Neural progenitor cell (in vitro differentiated cells): Measurements from ENCODE around the gene KCNJ14. TPM values are rescaled to one million over a fixed set of nuclear protein-coding genes. Genes with fewer than 3 reads are reported as not detected.

Experiments used
- DNase-seq: peaks from one replicate; pipeline ENCODE4 v3.0.0-alpha.2; 2016; ENCODE audit warnings: low spot score
- H2AFZ ChIP-seq: fragments of 200-600 bp; sonication (generic); replicated peaks from 2 replicates; pipeline ENCODE4 v1.6.1; 2016; ENCODE audit warnings: antibody characterized with exemption
- H3F3A ChIP-seq: fragments of 200-600 bp; sonication (generic); 2 replicates; pipeline ENCODE4 v1.6.1; 2016; ENCODE audit warnings: antibody characterized with exemption, low read depth
- H3K27ac ChIP-seq: fragments of 200-600 bp; sonication (generic); 2 replicates; pipeline ENCODE4 v1.5.1; 2016; ENCODE audit warnings: mild to moderate bottlenecking
- H3K27me3 ChIP-seq: fragments of 200-600 bp; sonication (generic); 2 replicates; pipeline ENCODE4 v1.6.1; 2016; ENCODE audit warnings: mild to moderate bottlenecking, moderate library complexity
- H3K36me3 ChIP-seq: fragments of 200-600 bp; sonication (generic); 2 replicates; pipeline ENCODE4 v1.5.1; 2016
- H3K4me1 ChIP-seq: fragments of 200-600 bp; sonication (generic); 2 replicates; pipeline ENCODE4 v1.6.1; 2016; ENCODE audit warnings: mixed run types
- H3K4me2 ChIP-seq: fragments of 200-600 bp; sonication (generic); 2 replicates; pipeline ENCODE4 v1.6.1; 2016
- H3K4me3 ChIP-seq: fragments of 200-600 bp; sonication (generic); 2 replicates; pipeline ENCODE4 v1.5.1; 2016
- H3K79me2 ChIP-seq: fragments of 200-600 bp; sonication (generic); 2 replicates; pipeline ENCODE4 v1.6.1; 2016; ENCODE audit warnings: low read depth
- H3K9ac ChIP-seq: fragments of 200-600 bp; sonication (generic); 2 replicates; pipeline ENCODE4 v1.6.1; 2016
- H3K9me3 ChIP-seq: fragments of 200-600 bp; sonication (generic); 2 replicates; pipeline ENCODE4 v1.5.1; 2016; ENCODE audit warnings: low read depth
- H4K20me1 ChIP-seq: fragments of 200-600 bp; sonication (generic); 2 replicates; pipeline ENCODE4 v1.6.1; 2016; ENCODE audit warnings: low read depth
- H3K27ac Mint-ChIP-seq: 3 replicates; pipeline ENCODE4 v1.8.0; 2021; ENCODE audit warnings: mixed read lengths
- H3K27me3 Mint-ChIP-seq: 2 replicates; pipeline ENCODE4 v1.8.0; 2022; ENCODE audit warnings: low read depth, mild to moderate bottlenecking, inconsistent platforms, moderate library complexity, mixed read lengths; ENCODE audit not compliant: insufficient read depth
- H3K36me3 Mint-ChIP-seq: 3 replicates; pipeline ENCODE4 v1.8.0; 2021; ENCODE audit warnings: mixed read lengths
- H3K4me1 Mint-ChIP-seq: 3 replicates; pipeline ENCODE4 v1.8.0; 2021; ENCODE audit warnings: mixed read lengths
- H3K4me3 Mint-ChIP-seq: 3 replicates; pipeline ENCODE4 v1.8.0; 2021; ENCODE audit warnings: mild to moderate bottlenecking, moderate library complexity, mixed read lengths
- H3K9me3 Mint-ChIP-seq: 3 replicates; pipeline ENCODE4 v1.8.0; 2020; ENCODE audit warnings: mixed read lengths
- EZH2 ChIP-seq: fragments of 200-600 bp; sonication (generic); IDR thresholded peaks from 2 replicates; pipeline ENCODE4 v1.6.1; 2017; ENCODE audit warnings: antibody characterized with exemption, mild to moderate bottlenecking, moderate library complexity
- EZH2phosphoT487 ChIP-seq: fragments of 200-600 bp; sonication (generic); IDR thresholded peaks from 2 replicates; pipeline ENCODE4 v1.6.1; 2017; ENCODE audit warnings: antibody characterized with exemption
- total RNA-seq: library from RNA; depleted of rRNA; stranded (reverse); fragments of >200 nt; gene quantifications from 2 replicates; pipeline ENCODE4 v1.2.3, GENCODE V29; 2015; ENCODE audit warnings: low replicate concordance
- TF ChIP-seq, protein P1 (sequence below): fragments of 200-600 bp; sonication (generic); IDR thresholded peaks from 2 replicates; pipeline ENCODE4 v1.5.1; 2017; ENCODE audit warnings: antibody characterized with exemption, mild to moderate bottlenecking

The KCNJ14 gene
- total RNA-seq, 1 donor from 2014 or later = 0.69 TPM

DNA sequence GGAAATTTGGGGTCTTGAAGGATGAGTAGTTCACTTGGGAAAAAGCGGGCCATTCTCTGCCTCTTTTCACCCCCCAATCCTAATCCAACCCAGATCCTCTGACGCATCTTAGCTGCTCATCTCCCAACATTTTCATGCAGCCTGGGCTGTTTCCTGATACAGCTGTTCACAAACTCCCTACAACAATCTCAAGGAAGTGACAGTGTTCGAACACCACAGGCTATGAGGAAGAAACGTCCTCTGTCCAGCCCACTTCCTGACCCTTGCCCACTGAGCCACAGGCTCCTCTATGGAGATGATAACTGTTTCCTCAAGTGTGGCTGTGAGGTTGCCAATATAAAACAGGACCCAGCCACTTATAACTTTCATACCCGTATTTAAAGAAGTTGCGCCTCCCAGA, 40.0 kb downstream of the KCNJ14 start:
- no peaks in the 10 kb centered on the region for H3K36me3 ChIP-seq
- TF ChIP-seq EZH2phosphoT487 (no peak), EZH2 (no peak)
- TF ChIP-seq, protein P1, sequence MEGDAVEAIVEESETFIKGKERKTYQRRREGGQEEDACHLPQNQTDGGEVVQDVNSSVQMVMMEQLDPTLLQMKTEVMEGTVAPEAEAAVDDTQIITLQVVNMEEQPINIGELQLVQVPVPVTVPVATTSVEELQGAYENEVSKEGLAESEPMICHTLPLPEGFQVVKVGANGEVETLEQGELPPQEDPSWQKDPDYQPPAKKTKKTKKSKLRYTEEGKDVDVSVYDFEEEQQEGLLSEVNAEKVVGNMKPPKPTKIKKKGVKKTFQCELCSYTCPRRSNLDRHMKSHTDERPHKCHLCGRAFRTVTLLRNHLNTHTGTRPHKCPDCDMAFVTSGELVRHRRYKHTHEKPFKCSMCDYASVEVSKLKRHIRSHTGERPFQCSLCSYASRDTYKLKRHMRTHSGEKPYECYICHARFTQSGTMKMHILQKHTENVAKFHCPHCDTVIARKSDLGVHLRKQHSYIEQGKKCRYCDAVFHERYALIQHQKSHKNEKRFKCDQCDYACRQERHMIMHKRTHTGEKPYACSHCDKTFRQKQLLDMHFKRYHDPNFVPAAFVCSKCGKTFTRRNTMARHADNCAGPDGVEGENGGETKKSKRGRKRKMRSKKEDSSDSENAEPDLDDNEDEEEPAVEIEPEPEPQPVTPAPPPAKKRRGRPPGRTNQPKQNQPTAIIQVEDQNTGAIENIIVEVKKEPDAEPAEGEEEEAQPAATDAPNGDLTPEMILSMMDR = no peak
- Mint-ChIP-seq H3K4me1 (peaks cover 39% of the 10 kb centered on the region), H3K27me3 (peaks cover 20% of the 10 kb centered on the region), H3K27ac (no peak overlapping the region), H3K9me3 (no peaks in the 10 kb centered on the region), H3K36me3 (peaks cover 1% of the 10 kb centered on the region), H3K4me3 (peak overlapping the region; percentile 83)
- no peak overlapping the region for H2AFZ ChIP-seq
- no peak overlapping the region for H3K9ac ChIP-seq
- H3F3A ChIP-seq = peaks cover 42% of the 10 kb centered on the region
- peaks cover 25% of the 10 kb centered on the region for H3K27me3 ChIP-seq
- H3K27ac ChIP-seq = no peak overlapping the region
- no peak overlapping the region for H3K4me2 ChIP-seq
- H3K79me2 ChIP-seq = no peaks in the 10 kb centered on the region
- H4K20me1 ChIP-seq = peaks cover 13% of the 10 kb centered on the region
- no peaks in the 10 kb centered on the region for H3K9me3 ChIP-seq
- H3K4me1 ChIP-seq = peaks cover 14% of the 10 kb centered on the region
- H3K4me3 ChIP-seq = no peak overlapping the region
- no peak for DNase-seq

DNA sequence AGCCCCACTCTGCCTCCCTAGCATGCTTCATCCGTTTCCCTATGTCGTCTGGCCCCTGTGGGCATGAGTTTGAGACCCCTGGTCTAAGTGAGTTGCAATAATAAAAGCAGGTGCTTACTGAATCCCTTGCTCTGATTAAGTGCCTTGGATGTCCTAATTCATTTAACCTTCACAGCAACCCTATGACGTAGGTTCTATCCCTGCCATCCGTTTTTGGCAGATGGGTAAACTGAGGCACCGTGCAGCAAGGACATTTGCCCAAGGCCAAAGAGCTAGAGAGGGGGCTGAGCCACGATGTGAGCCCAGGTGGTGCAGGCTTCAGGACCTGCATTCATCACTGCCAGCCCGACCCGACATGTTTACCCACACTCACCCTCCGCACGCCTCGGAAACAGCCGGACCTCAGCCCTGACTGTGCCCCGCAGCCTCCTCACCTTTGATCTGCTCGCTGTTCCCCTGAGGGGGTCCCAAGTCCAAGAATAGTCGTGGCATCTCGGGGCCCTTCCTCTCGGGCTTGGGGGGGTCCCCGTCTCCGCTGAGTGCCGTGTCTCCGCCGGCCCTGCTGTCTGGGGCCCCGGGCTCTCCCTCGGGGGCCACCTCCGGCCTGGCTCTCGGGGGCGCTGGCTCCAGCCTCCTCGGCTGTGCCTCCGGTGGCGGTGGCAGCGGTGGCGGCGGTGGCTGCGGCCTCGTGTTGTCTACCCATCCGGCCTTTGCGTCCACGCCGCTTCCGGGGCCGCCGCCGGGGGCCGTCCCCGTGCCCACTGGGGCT, 41.8 kb downstream of the KCNJ14 start:
- no peak overlapping the region for H2AFZ ChIP-seq
- peaks cover 17% of the 10 kb centered on the region for H3K27me3 Mint-ChIP-seq

DNA sequence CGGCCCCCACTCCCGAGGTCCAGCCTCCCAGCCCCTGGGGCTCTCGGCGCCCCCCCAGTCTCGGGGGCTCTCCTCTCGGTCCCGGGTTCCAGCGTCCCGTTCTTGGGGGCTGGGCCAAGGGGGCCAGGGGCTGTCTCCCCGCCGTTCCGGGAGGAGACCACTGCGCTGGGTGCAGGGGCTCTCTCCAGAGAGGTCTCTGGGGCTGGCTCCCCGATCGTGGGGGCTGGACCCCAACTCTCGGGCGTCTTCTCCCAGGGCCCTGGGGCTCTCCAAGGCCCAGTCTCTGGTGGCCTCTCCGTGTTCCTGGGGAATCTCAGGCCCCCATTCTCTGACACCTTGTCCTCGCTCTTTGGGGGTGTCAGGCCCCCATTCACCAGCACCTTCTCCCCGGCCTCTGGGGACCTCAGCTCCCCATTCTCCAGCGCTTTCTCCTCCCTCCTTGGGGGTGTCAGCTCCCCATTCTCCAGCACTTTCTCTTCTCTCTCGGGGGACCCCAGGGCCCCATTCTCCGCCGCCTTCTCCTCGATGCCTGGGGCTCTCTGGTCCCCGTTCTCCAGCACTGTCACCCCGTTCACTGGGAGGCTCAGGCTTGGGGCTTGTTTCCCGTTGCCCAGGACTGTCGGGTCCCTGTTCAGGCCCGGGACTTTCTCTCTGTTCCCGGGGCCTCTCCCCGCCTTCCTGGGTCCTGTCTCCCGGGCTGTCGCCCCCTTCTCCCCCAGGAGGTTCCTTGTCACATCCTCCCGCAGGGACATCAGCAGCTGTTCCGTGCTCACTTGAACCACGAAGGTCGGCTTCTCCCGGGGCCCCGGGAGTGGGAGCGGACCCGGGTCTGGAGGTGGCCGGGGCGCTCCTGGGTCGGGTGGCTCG, 42.6 kb downstream of the KCNJ14 start:
- Histone ChIP-seq H3K4me2 (no peak overlapping the region), H3K79me2 (no peaks in the 10 kb centered on the region), H3K27ac (no peak overlapping the region), H3K4me3 (no peak overlapping the region), H3K36me3 (no peaks in the 10 kb centered on the region), H3K9ac (no peak overlapping the region), H3F3A (peaks cover 39% of the 10 kb centered on the region), H3K27me3 (peaks cover 20% of the 10 kb centered on the region), H3K4me1 (peaks cover 14% of the 10 kb centered on the region), H4K20me1 (peaks cover 4% of the 10 kb centered on the region), H3K9me3 (no peaks in the 10 kb centered on the region), H2AFZ (no peak overlapping the region)
- no peak for DNase-seq
- Mint-ChIP-seq H3K4me3 (no peak overlapping the region), H3K4me1 (peaks cover 30% of the 10 kb centered on the region), H3K36me3 (peaks cover 1% of the 10 kb centered on the region), H3K27ac (no peak overlapping the region), H3K9me3 (no peaks in the 10 kb centered on the region), H3K27me3 (peaks cover 13% of the 10 kb centered on the region)
- TF ChIP-seq, protein P1 = no peak
- TF ChIP-seq EZH2 (no peak), EZH2phosphoT487 (no peak)

More for the DNA sequence above, 41.8 kb downstream of the KCNJ14 start:
- Mint-ChIP-seq H3K27ac (no peak overlapping the region), H3K4me3 (no peak overlapping the region), H3K36me3 (peaks cover 1% of the 10 kb centered on the region), H3K4me1 (peaks cover 32% of the 10 kb centered on the region), H3K9me3 (no peaks in the 10 kb centered on the region)
- Histone ChIP-seq H3K27me3 (peaks cover 20% of the 10 kb centered on the region), H3K4me3 (no peak overlapping the region), H3K9me3 (no peaks in the 10 kb centered on the region), H3K9ac (no peak overlapping the region), H3K27ac (no peak overlapping the region), H3K79me2 (no peaks in the 10 kb centered on the region), H3K4me1 (peaks cover 10% of the 10 kb centered on the region), H3F3A (peaks cover 37% of the 10 kb centered on the region), H3K4me2 (no peak overlapping the region), H3K36me3 (no peaks in the 10 kb centered on the region), H4K20me1 (peaks cover 8% of the 10 kb centered on the region)
- DNase-seq = no peak
- TF ChIP-seq, protein P1 = no peak
- TF ChIP-seq EZH2phosphoT487 = no peak
- TF ChIP-seq EZH2 = no peak
